PC-3 (cell line): ENCODE measurements around the gene PRRX1.

ENCODE experiments used
- EZH2 ChIP-seq: fragments of 300-600 bp; sonication (generic); IDR thresholded peaks from one replicate; pipeline ENCODE4 v1.6.1; 2017; ENCODE audit warnings: antibody characterized with exemption, mild to moderate bottlenecking, low read length; ENCODE audit not compliant: unreplicated experiment
- EZH2phosphoT487 ChIP-seq: fragments of 300-600 bp; sonication (generic); IDR thresholded peaks from 2 replicates; pipeline ENCODE4 v1.6.1; 2018; ENCODE audit warnings: mild to moderate bottlenecking, antibody characterized with exemption, low read length, borderline replicate concordance
- TF ChIP-seq, protein P1 (sequence below): fragments of 300-600 bp; sonication (generic); conservative IDR thresholded peaks from 2 replicates; pipeline ENCODE4 v1.5.1; 2017; ENCODE audit warnings: antibody characterized with exemption, low read depth, mild to moderate bottlenecking, low read length

DNA sequence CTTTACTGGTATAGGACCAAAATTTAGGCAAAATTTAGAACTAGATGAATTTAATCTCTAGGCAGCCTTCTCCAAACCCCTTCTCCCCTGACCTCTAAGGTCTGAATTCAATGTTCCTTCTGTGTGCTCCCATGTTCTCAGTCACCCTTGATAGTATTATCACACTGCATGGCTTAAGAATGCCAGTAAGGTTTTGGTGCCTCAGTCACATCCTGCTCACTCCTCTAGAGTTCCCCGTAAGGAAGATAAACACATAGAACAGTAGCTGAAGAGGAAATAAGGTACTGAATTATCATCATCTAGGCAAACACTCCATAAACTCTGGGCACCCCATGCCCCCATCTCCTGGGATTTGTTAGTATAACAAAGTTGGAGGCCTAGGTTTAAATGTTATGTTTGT lies 18.2 kb downstream of the PRRX1 start:
- TF ChIP-seq, protein P1, sequence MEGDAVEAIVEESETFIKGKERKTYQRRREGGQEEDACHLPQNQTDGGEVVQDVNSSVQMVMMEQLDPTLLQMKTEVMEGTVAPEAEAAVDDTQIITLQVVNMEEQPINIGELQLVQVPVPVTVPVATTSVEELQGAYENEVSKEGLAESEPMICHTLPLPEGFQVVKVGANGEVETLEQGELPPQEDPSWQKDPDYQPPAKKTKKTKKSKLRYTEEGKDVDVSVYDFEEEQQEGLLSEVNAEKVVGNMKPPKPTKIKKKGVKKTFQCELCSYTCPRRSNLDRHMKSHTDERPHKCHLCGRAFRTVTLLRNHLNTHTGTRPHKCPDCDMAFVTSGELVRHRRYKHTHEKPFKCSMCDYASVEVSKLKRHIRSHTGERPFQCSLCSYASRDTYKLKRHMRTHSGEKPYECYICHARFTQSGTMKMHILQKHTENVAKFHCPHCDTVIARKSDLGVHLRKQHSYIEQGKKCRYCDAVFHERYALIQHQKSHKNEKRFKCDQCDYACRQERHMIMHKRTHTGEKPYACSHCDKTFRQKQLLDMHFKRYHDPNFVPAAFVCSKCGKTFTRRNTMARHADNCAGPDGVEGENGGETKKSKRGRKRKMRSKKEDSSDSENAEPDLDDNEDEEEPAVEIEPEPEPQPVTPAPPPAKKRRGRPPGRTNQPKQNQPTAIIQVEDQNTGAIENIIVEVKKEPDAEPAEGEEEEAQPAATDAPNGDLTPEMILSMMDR, result no peak
- TF ChIP-seq EZH2phosphoT487 (no peak), EZH2 (no peak)
